GM23338 (cell line): ENCODE measurements around the gene VWA5A.

Experiments used
- EZH2 ChIP-seq: fragments of 200-600 bp; sonication (generic); IDR thresholded peaks from one replicate; pipeline ENCODE4 v1.8.0; 2017; ENCODE audit warnings: antibody characterized with exemption, mild to moderate bottlenecking, low read depth; ENCODE audit not compliant: unreplicated experiment
- EZH2phosphoT487 ChIP-seq: fragments of 200-600 bp; sonication (generic); IDR thresholded peaks from one replicate; pipeline ENCODE4 v1.8.1; 2018; ENCODE audit warnings: antibody characterized with exemption; ENCODE audit not compliant: unreplicated experiment
- POLR2AphosphoS5 ChIP-seq: IDR thresholded peaks from 2 replicates; pipeline ENCODE4 v1.6.1; 2016; ENCODE audit warnings: antibody characterized with exemption, low read depth
- REST ChIP-seq: IDR thresholded peaks from one replicate; pipeline ENCODE4 v1.6.1; 2018; ENCODE audit warnings: antibody characterized with exemption; ENCODE audit not compliant: unreplicated experiment
- STAT1 ChIP-seq: IDR thresholded peaks from one replicate; pipeline ENCODE4 v1.6.1; 2016; ENCODE audit warnings: antibody characterized with exemption; ENCODE audit not compliant: unreplicated experiment
- TF ChIP-seq, protein P1 (sequence below), 2 experiments: fragments of 200-600 bp in 1 of 2; sonication (generic) in 1 of 2; conservative IDR thresholded peaks; 2 replicates each; pipeline versions ENCODE4 v1.5.1 to v1.6.1; 2016 to 2017; ENCODE audit warnings: antibody characterized with exemption in 2 of 2, low read depth in 2 of 2, mild to moderate bottlenecking in 2 of 2, moderate library complexity in 1 of 2

DNA sequence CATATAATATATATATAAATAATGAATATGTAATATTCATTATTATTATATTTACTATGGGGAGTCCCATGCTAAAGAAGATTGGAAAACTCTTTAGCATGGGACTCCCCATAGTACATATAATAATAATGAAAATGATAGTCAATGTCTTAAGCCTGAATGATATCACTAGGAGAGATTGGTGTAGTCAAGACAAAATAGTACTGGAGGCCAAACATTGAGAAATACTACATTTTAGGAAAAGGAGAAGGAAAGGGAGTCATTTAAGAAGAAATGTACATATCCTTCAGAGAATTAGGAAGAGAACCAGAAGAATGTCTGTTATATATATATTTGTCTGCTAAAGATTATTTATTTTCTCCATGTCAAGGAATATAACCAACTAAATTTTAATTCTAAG, 5.0 kb upstream of the VWA5A start:
- TF ChIP-seq, protein P1, sequence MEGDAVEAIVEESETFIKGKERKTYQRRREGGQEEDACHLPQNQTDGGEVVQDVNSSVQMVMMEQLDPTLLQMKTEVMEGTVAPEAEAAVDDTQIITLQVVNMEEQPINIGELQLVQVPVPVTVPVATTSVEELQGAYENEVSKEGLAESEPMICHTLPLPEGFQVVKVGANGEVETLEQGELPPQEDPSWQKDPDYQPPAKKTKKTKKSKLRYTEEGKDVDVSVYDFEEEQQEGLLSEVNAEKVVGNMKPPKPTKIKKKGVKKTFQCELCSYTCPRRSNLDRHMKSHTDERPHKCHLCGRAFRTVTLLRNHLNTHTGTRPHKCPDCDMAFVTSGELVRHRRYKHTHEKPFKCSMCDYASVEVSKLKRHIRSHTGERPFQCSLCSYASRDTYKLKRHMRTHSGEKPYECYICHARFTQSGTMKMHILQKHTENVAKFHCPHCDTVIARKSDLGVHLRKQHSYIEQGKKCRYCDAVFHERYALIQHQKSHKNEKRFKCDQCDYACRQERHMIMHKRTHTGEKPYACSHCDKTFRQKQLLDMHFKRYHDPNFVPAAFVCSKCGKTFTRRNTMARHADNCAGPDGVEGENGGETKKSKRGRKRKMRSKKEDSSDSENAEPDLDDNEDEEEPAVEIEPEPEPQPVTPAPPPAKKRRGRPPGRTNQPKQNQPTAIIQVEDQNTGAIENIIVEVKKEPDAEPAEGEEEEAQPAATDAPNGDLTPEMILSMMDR (conservative IDR thresholded peaks at IDR 0.05; ENCODE audit: low read depth in 2 of 2), result no peak
- TF ChIP-seq POLR2AphosphoS5 (no peak), EZH2 (no peak), STAT1 (no peak), EZH2phosphoT487 (no peak), REST (no peak)
